ENCODE measurements around the gene ZBTB34.

ZBTB34 gene

GRCh38 chr9:126880226-126880946 lies 19.9 kb downstream of the ZBTB34 start:
- FAIRE-seq = no peak

DNA sequence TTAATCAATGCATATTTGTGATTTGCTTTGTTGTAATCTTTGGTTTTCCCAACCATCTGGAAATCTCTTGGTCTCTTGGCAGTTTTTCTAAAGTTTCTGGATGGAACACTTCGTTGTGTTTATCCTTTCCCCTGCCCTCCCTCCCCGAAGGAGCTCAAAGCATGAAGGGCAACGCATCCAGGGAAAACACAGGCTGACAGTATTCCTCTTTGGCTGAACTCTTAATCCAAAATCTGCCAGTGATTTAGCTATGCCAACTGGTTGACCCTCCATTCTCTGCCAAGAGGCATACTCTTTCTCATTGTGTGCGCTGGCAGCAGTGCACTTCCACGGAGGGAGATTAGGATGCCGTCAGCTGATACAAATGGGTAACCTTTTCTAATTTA lies 20.5 kb downstream of the ZBTB34 start:
- FAIRE-seq = no peak

DNA sequence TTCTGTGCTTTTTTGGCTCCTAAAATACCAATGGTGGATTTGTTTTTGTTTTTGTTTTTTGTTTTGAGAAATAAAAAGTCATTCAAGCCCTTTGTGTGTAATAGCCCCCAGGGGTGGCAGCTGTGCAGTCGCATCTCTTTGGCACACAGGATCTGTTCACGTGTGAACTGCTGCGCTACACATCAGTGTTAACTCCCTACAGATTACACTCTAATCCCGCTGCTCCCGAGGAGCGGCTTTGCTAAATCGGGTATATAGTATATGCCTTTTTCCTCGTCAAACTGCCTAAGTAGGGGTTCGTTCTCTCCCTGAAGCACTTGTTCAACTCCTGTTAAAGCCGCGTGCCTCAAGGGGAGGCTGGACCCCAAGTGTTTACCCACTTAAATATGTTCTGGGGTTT lies 22.3 kb downstream of the ZBTB34 start:
- FAIRE-seq = no peak

DNA sequence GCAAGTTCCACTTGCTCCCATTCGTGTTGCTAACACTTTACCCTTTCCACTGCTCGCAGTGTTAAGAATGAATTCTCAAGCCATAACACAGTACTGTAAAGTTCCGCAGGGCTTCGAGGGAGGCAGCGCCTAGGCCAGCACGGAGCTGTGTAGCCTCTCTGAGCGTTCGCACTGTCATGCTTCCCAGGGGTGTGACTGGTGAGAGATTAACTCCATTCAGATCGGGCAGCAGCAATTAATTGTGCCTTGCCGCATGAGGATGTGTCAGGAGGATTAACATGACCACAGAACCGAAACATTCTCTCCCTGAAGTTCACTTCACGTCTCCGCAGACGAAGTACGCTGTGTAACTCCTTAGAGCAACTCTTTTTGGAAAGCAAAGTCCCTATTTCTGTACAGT lies 23.2 kb downstream of the ZBTB34 start:
- FAIRE-seq = no peak

- no peak for FAIRE-seq
Observed at GRCh38 chr9:126885131-126885641, 24.7 kb downstream of the ZBTB34 start.

DNA sequence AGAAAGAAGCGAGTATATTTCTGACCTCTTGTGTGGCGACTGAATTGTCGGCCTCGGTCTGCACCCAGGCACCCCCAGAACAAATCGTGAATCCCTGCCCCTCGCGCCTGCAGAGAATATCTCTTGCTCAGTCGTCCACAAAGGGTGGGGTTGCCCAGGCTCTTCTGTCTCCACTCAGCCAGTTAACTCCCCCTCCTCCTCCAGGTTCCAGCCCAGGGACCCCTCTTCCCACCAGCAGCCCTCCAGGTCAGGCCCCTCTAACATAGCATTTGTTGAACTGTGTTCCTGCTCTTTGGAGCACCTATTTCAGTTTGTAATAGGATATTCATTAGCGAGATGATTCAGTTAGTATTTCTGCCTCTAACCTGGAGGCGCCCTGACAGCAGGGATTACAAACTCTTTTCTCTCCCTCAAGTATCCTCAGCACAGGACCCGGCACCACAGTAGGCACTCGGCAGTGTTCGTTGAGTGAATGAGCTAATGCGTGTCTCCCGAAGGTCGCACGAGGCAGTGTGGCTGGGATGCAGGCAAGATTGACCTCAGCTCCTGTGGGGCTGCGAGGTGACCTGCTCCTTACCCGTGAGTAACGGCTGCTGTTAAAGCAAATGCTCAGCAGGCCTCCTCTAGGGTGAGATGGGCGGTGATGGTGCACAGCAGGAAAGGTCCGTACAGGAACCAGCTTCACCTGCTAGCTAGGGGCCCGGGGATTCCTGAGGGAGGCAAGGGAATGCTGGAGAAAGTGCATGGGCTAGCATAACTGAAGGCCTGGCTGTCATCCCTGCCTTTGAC lies 25.8 kb downstream of the ZBTB34 start:
- FAIRE-seq = no peak

GRCh38 chr9:126886897-126887296 lies 26.5 kb downstream of the ZBTB34 start:
- FAIRE-seq = no peak

DNA sequence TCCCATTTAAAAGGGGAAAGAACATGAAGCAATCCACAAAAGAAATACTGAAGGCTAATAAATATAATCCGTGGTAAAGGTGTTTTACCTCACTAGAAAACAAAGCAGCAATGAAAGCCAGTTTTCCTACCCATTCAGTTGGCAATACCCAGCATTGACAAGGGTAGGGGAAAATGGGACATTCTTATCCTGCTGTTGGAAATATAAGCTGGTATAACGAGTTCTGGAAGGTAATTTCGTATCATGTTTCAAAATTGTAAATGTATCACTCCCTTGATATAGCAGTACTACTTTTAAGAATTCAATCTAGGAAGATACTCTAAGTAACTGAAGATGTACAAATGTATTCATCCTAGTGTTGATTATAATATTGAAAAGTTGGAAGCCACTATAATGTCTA lies 31.2 kb downstream of the ZBTB34 start:
- FAIRE-seq = no peak

GRCh38 chr9:126893079-126893478 lies 32.6 kb downstream of the ZBTB34 start:
- no peak for FAIRE-seq

- no peak for FAIRE-seq
Observed at GRCh38 chr9:126894052-126894603, 33.7 kb downstream of the ZBTB34 start.

DNA sequence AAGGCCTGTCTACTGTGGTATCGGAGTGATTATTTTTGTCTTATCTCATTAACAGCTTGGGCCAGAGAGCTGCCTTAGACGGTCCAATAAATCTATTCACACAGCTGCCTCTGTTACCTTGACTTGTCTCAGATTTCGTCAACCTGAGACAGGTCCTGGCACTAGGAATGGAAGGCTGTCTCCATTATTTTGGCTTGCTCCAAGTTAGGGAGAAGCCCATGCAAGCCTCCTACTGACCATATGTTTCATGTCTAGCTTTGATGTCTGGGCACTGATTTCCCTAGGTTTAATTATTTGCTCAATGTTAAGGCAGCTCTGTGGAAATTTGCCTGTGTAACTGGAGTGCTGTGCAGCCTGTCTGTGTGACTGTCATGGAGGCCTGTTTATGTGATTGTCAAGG lies 41.8 kb downstream of the ZBTB34 start:
- no peak for FAIRE-seq

- no peak for FAIRE-seq
Observed at GRCh38 chr9:126904586-126904985, 44.1 kb downstream of the ZBTB34 start.

DNA sequence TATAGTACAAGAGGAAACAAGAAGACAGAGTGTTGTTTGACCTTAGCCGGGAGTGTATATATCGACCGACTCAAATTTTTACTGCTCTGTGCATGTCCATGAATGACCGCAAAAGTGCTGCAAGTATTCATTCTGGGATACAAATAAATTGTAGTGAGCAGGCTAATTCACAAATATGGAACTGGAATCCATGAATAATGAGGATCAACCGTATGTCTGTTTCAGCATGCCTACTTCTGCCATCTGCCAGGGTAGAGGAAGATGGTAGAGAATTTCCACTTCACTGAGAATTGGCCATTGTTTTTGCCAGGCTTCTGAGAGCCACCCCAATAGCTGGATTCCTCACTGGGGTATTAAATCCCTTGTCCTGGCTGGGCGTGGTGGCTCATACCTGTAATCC lies 45.7 kb downstream of the ZBTB34 start:
- no peak for FAIRE-seq

DNA sequence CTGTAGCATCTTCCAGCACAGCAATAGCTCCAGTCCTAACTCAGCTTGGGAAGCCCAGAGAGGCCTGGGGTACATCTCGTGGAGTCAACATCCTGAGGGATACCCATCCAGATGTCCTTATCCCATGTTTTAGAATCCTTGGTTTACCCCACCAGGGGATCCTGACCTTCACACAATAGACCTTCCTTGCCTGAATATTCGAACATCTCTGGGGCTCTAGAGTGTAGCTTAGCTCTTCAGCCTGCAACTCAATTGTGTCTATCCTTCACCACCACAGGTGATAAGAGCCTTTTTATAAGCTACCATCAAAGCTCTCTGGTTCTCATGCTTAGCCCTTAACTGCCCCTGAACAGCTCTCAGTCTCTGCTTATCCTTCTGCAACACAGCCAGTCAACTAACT lies 46.6 kb downstream of the ZBTB34 start:
- FAIRE-seq = no peak

DNA sequence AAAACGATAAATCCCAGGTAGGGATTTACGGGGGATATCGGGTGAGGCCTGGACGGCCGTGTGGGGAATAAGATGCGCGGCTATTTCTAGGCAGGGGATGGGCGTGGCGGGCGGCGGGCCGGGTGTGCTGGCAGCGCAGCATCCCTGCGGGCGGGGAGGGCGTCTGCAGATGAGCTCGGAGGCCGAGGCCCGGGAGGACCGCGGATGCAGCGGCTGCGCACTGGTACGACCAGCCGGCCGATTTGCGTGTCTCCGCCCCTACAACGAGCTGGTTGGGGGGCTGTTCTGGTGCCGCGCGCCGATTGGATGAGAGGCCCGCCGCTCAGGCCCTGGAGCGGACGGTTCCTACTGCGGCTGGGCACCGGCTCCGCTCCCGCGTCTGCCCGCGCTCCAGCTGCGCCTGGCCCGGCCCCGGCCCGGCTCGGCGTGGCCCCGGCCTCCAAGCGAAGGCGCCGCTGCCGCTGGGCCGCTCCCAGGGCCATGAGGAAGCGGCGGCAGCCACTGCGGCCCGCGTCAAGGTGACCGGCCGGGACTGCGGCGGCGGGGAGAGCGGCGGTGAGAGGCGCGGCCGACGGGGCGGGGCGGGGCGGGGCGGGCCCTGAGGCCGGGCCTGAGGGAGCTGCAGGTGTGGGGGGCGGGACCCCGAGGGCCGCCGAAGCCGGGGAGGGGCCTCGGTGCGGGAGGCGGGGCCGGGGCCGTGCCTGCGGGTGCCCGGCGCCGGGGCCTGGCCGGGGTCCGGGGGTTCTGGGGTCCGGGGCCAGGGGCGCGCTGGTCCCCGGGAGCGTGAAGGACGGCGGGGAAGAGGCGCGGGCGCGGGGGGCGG lies 54.2 kb downstream of the ZBTB34 start, which contains the start of gene RALGPS1:
RALGPS1 (plus strand) TSS at position 325 of the 823 bp plus-strand sequence. CDS start 47,508 bp downstream, outside the sequence.
- no peak for FAIRE-seq

DNA sequence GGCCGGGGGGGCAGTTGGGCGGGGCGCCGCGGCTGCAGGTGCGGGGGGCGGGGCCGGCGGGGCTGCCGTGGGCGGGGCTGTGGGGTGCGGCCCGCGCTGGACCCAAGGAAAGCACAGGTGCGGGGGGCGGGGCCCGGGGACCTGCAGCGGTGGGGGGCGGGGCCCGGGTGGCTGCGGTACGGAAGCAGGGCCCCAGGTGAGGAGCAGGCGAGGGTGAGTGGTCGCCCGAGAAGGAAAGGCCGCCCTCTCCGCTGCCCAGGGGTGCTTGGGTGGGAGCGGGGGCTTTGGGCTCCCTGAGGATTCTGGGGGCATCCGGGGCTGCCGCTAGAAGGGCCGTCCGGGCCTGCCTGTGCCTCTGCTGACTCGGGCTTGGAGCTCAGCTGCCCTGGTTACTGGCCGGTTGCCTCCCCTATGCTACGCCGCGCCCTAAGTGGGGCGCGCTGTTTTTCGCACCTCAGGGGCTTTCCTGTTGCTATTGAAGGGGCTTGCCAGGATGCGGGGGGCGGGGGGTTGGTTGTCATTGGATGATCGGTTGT lies 54.9 kb downstream of the ZBTB34 start:
- no peak for FAIRE-seq

- FAIRE-seq = no peak
Observed at GRCh38 chr9:126915846-126916543, 55.6 kb downstream of the ZBTB34 start.

GRCh38 chr9:126916909-126917308 lies 56.5 kb downstream of the ZBTB34 start:
- FAIRE-seq = no peak

GRCh38 chr9:126919193-126919592 lies 58.8 kb downstream of the ZBTB34 start:
- no peak for FAIRE-seq

DNA sequence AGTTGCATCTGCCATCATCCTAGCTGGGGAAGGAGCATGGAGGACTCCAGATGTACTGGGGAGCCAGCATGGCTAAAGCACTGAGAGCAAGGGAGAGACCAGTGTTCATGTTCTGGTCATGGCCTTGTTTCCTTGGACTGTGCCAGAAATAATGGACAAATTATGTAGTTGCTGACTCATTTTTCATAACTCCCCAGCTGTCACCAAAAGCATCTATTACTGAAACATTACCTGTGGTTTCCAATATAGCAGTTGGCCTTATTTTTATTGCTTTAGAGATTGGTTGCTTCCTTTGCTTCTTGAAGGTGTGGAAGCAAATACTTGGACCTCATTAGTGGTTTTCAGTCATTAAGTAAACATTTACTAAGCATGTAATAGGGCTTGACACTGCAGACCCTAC lies 65.4 kb downstream of the ZBTB34 start:
- no peak for FAIRE-seq

DNA sequence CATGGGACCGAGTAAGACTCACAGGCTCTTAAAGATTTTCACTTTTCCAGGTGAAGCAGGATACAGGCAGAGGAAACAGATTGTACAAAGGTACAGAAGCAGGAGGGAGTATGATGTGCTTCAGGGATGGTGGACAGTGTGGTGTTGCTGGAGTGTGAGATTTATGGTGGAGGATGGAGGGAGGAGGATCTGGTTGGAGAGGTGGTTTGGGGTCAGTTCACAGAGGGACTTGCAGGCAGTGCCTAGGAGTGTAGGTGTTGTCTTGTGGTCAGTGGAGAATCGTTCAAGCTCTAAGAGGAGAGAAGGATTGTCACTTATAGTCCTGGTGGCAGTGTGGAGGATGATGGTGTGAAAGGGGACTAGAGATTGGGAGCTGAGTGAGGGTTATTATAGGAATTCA lies 65.9 kb downstream of the ZBTB34 start:
- FAIRE-seq = no peak

DNA sequence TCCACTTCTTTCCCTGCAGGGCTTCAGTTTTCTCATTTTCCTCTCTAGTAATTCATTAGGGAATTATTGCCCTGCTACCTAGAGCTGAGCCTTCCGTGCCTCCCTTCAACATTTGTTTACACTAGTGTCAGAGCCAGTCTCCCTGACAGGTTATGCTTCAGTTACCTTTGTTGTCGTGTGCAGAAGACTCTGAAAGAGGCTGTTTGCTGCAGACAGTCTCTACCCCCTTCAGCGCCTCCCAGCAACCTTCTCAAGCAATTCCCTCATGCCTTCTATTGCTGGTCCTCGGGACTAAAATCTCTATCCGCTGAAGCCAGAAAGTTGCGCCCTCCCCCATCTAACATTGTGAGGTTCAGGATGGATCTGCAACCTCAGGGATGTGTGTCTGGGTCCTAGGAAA lies 67.0 kb downstream of the ZBTB34 start:
- FAIRE-seq = no peak

All from endometrium (tissue), 2 donors.